Measurements from ENCODE around the gene IL17RD.

The IL17RD gene

GRCh38 chr3:57063032-57063431 is 102.1 kb downstream of the IL17RD start:
- no peak for DNase-seq

- no peak for DNase-seq
Observed at GRCh38 chr3:57062101-57062631, 103.0 kb downstream of the IL17RD start.

GRCh38 chr3:57061556-57061955 is 103.6 kb downstream of the IL17RD start:
- no peak for DNase-seq

GRCh38 chr3:57060089-57060821 is 104.9 kb downstream of the IL17RD start, which contains the start of gene SPATA12:
TSS of gene SPATA12 (plus strand) at chr3:57060664. CDS start at chr3:57073695, 13,031 bp downstream.
- DNase-seq, result no peak

GRCh38 chr3:57059411-57059810 is 105.7 kb downstream of the IL17RD start:
- no peak for DNase-seq

- DNase-seq, result no peak
Observed at GRCh38 chr3:57057351-57057750, 107.8 kb downstream of the IL17RD start.

GRCh38 chr3:57053122-57053521 is 112.0 kb downstream of the IL17RD start:
- no peak for DNase-seq

- no peak for DNase-seq
Observed at GRCh38 chr3:57052662-57053061, 112.5 kb downstream of the IL17RD start.

GRCh38 chr3:57048728-57049127 is 116.4 kb downstream of the IL17RD start:
- peak in 1 of 2 experiments; percentile 17 for DNase-seq

GRCh38 chr3:57048052-57048671 is 117.0 kb downstream of the IL17RD start:
- peak in 1 of 2 experiments; percentile 12 for DNase-seq

- DNase-seq, result no peak
Observed at GRCh38 chr3:57046101-57046765, 118.9 kb downstream of the IL17RD start.

- DNase-seq, result no peak
Observed at GRCh38 chr3:57043518-57043917, 121.6 kb downstream of the IL17RD start.

GRCh38 chr3:57041674-57042073 is 123.5 kb downstream of the IL17RD start:
- DNase-seq, result no peak

Measured in NCI-H526 (cell line).